Measurements from ENCODE around the gene PLCD3.

GRCh38 chr17:45125509-45125908, 6.8 kb downstream of the PLCD3 start:
- TF ChIP-seq, protein P1, sequence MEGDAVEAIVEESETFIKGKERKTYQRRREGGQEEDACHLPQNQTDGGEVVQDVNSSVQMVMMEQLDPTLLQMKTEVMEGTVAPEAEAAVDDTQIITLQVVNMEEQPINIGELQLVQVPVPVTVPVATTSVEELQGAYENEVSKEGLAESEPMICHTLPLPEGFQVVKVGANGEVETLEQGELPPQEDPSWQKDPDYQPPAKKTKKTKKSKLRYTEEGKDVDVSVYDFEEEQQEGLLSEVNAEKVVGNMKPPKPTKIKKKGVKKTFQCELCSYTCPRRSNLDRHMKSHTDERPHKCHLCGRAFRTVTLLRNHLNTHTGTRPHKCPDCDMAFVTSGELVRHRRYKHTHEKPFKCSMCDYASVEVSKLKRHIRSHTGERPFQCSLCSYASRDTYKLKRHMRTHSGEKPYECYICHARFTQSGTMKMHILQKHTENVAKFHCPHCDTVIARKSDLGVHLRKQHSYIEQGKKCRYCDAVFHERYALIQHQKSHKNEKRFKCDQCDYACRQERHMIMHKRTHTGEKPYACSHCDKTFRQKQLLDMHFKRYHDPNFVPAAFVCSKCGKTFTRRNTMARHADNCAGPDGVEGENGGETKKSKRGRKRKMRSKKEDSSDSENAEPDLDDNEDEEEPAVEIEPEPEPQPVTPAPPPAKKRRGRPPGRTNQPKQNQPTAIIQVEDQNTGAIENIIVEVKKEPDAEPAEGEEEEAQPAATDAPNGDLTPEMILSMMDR (IDR thresholded peaks at IDR 0.05; ENCODE audit: low read depth, low read length) = no peak
- TF ChIP-seq EZH2phosphoT487 (IDR thresholded peaks at IDR 0.05; ENCODE audit: low read depth) = no peak

Measured in OCI-LY3 (cell line).